Measurements from ENCODE around the gene ZFP62.

GRCh38 chr5:180801596-180802324 is 59.3 kb downstream of the ZFP62 start:
- TF ChIP-seq POLR2A (IDR thresholded peaks at IDR 0.05): no peak
- no peak for TF ChIP-seq CTCF (IDR thresholded peaks at IDR 0.05)
